WTC11 (cell line): ENCODE data around the gene CADM1.

Experiments
- CBFB ChIP-seq: sonication (generic); formaldehyde crosslinking; IDR thresholded peaks from 2 replicates; pipeline ENCODE4 v1.8.1; 2022; ENCODE audit warnings: mild to moderate bottlenecking, low read depth, missing genetic modification reagents
- CTCF ChIP-seq: fragments of 200-600 bp; IDR thresholded peaks from 2 replicates; pipeline ENCODE4 v1.8.0; 2022; ENCODE audit warnings: antibody characterized with exemption
- ESRRA ChIP-seq: sonication (generic); formaldehyde crosslinking; IDR thresholded peaks from 2 replicates; pipeline ENCODE4 v1.8.1; 2022; ENCODE audit warnings: mild to moderate bottlenecking, missing genetic modification reagents, borderline replicate concordance
- NR2C2 ChIP-seq: sonication (generic); formaldehyde crosslinking; IDR thresholded peaks from 2 replicates; pipeline ENCODE4 v1.8.0; 2022; ENCODE audit warnings: mild to moderate bottlenecking, missing genetic modification reagents
- PRDM15 ChIP-seq: sonication (generic); formaldehyde crosslinking; IDR thresholded peaks from 2 replicates; pipeline ENCODE4 v1.8.0; 2022; ENCODE audit warnings: missing genetic modification reagents
- ZNF317 ChIP-seq: sonication (generic); formaldehyde crosslinking; IDR thresholded peaks from 2 replicates; pipeline ENCODE4 v1.8.1; 2023; ENCODE audit warnings: low read depth, mild to moderate bottlenecking, moderate library complexity, missing genetic modification reagents, borderline replicate concordance
- TF ChIP-seq, protein P1 (sequence below): sonication (generic); formaldehyde crosslinking; IDR thresholded peaks from 2 replicates; pipeline ENCODE4 v1.8.1; 2022; ENCODE audit warnings: mild to moderate bottlenecking, missing genetic modification reagents, moderate library complexity, borderline replicate concordance
- TF ChIP-seq, protein P2 (sequence below): sonication (generic); formaldehyde crosslinking; conservative IDR thresholded peaks from 2 replicates; pipeline ENCODE4 v1.8.1; 2023; ENCODE audit warnings: mild to moderate bottlenecking, low read depth, missing genetic modification reagents, moderate library complexity

- TF ChIP-seq NR2C2 (CRISPR knock-in tag) (no peak), CBFB (CRISPR knock-in tag) (no peak), CTCF (no peak), ESRRA (CRISPR knock-in tag) (no peak), PRDM15 (no peak), ZNF317 (CRISPR knock-in tag) (no peak)
- TF ChIP-seq, protein P1, sequence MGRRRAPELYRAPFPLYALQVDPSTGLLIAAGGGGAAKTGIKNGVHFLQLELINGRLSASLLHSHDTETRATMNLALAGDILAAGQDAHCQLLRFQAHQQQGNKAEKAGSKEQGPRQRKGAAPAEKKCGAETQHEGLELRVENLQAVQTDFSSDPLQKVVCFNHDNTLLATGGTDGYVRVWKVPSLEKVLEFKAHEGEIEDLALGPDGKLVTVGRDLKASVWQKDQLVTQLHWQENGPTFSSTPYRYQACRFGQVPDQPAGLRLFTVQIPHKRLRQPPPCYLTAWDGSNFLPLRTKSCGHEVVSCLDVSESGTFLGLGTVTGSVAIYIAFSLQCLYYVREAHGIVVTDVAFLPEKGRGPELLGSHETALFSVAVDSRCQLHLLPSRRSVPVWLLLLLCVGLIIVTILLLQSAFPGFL (CRISPR knock-in tag), result no peak
- TF ChIP-seq, protein P2, sequence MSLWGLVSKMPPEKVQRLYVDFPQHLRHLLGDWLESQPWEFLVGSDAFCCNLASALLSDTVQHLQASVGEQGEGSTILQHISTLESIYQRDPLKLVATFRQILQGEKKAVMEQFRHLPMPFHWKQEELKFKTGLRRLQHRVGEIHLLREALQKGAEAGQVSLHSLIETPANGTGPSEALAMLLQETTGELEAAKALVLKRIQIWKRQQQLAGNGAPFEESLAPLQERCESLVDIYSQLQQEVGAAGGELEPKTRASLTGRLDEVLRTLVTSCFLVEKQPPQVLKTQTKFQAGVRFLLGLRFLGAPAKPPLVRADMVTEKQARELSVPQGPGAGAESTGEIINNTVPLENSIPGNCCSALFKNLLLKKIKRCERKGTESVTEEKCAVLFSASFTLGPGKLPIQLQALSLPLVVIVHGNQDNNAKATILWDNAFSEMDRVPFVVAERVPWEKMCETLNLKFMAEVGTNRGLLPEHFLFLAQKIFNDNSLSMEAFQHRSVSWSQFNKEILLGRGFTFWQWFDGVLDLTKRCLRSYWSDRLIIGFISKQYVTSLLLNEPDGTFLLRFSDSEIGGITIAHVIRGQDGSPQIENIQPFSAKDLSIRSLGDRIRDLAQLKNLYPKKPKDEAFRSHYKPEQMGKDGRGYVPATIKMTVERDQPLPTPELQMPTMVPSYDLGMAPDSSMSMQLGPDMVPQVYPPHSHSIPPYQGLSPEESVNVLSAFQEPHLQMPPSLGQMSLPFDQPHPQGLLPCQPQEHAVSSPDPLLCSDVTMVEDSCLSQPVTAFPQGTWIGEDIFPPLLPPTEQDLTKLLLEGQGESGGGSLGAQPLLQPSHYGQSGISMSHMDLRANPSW (CRISPR knock-in tag), result no peak
These were observed 304.6 kb downstream of the CADM1 start for GRCh38 chr11:115199481-115200069.
